ENCODE measurements around the gene ROR2. TPM values are rescaled to one million over a fixed set of nuclear protein-coding genes. Genes with fewer than 3 reads are reported as not detected.

ROR2 gene
- total and polyA plus RNA-seq, 2 donors (not counting 3 experiments of a cell fraction or from before 2014, with no cell fraction given): not detected

GRCh38 chr9:91761362-91761761, 188.7 kb downstream of the ROR2 start:
- BruUV-seq (replicated peaks): no TSS peak
- H4K20me1 ChIP-seq (replicated peaks; ENCODE audit: control insufficient read depth, extremely low read depth, insufficient read depth, low read length): no peaks in the 10 kb centered on the region
- TF ChIP-seq MAX (IDR thresholded peaks at IDR 0.05; ENCODE audit: insufficient read depth, insufficient read length) (no peak), POLR2A (IDR thresholded peaks at IDR 0.05; ENCODE audit: low read depth, low read length) (no peak)
- intact Hi-C loops (cut with micrococcal nuclease) (no loop called here), dilution Hi-C loops (cut with MboI; ENCODE audit: extremely low pct_ligation_motif_present, low sequenced_read_pairs) (no loop called here)
- H3K27ac ChIP-seq (ENCODE audit: insufficient read depth, low read depth, low read length): no peak overlapping the region
- POLR2A ChIA-PET: no interaction called here
- H3K4me2 ChIP-seq (ENCODE audit: insufficient read depth, low read length): no peak overlapping the region
- no peak for FAIRE-seq
- CTCF ChIA-PET: interaction anchor here (1.0 kb wide), 1 partner anchor 847 kb away, joined by 3 read pairs; no protein-coding TSS in a partner anchor
- H3K27me3 ChIP-seq (ENCODE audit: control insufficient read depth in 2 of 2, insufficient read depth in 2 of 2, low read length in 2 of 2): no peaks in the 10 kb centered on the region
- DNase-seq (ENCODE audit: low read depth, low spot score): no peak
- no peak overlapping the region for H3K9ac ChIP-seq (replicated peaks; ENCODE audit: extremely low read depth, insufficient read depth, low read length)
- no peak overlapping the region for H2AFZ ChIP-seq (ENCODE audit: low read depth, low read length)
- no peak overlapping the region for H3K4me3 ChIP-seq (replicated peaks in 1 of 3; ENCODE audit: insufficient read depth in 1 of 3, low read depth in 1 of 3, low read length in 3 of 3)
- H3K36me3 ChIP-seq (ENCODE audit: control insufficient read depth in 2 of 2, extremely low read depth in 1 of 2, insufficient read depth in 2 of 2, low read length in 2 of 2): no peaks in the 10 kb centered on the region
- no peaks in the 10 kb centered on the region for H3K9me3 ChIP-seq (replicated peaks; ENCODE audit: control insufficient read depth, insufficient read depth, low read length)
- H3K4me1 ChIP-seq (ENCODE audit: control insufficient read depth, extremely low read depth, insufficient read depth, low read length): no peaks in the 10 kb centered on the region
- no peaks in the 10 kb centered on the region for H3K9me1 ChIP-seq (replicated peaks; ENCODE audit: control insufficient read depth, extremely low read depth, insufficient read depth, low read length)
- H3K79me2 ChIP-seq (ENCODE audit: control insufficient read depth, insufficient read depth, low read length): no peaks in the 10 kb centered on the region

GRCh38 chr9:91760906-91761305, 189.1 kb downstream of the ROR2 start:
- intact Hi-C loops (cut with micrococcal nuclease): no loop called here
- no peak overlapping the region for H3K9ac ChIP-seq (replicated peaks; ENCODE audit: extremely low read depth, insufficient read depth, low read length)
- no peaks in the 10 kb centered on the region for H3K79me2 ChIP-seq (ENCODE audit: control insufficient read depth, insufficient read depth, low read length)
- H3K27ac ChIP-seq (ENCODE audit: insufficient read depth, low read depth, low read length): no peak overlapping the region
- no peak overlapping the region for H3K4me2 ChIP-seq (ENCODE audit: insufficient read depth, low read length)
- H3K4me1 ChIP-seq (ENCODE audit: control insufficient read depth, extremely low read depth, insufficient read depth, low read length): no peaks in the 10 kb centered on the region
- no peak overlapping the region for H2AFZ ChIP-seq (ENCODE audit: low read depth, low read length)
- BruUV-seq (replicated peaks): no TSS peak
- H3K4me3 ChIP-seq (replicated peaks in 1 of 3; ENCODE audit: insufficient read depth in 1 of 3, low read depth in 1 of 3, low read length in 3 of 3): no peak overlapping the region
- no peaks in the 10 kb centered on the region for H3K27me3 ChIP-seq (ENCODE audit: control insufficient read depth in 2 of 2, insufficient read depth in 2 of 2, low read length in 2 of 2)
- FAIRE-seq (no peak), DNase-seq (ENCODE audit: low read depth, low spot score) (no peak)
- TF ChIP-seq CTCF (IDR thresholded peaks at IDR 0.05; ENCODE audit: extremely low read depth in 1 of 2, insufficient read depth in 1 of 2, low read depth in 1 of 2, low read length in 2 of 2) (no peak), GATA2 (IDR thresholded peaks at IDR 0.05; ENCODE audit: insufficient read depth, insufficient read length, low read depth, low read length) (no peak), MAX (IDR thresholded peaks at IDR 0.05; ENCODE audit: insufficient read depth, insufficient read length) (no peak), FOS (IDR thresholded peaks at IDR 0.05; ENCODE audit: borderline replicate concordance, insufficient read depth, low read length) (no peak), POLR2A (IDR thresholded peaks at IDR 0.05; ENCODE audit: low read depth, low read length) (no peak), POLR2AphosphoS5 (IDR thresholded peaks at IDR 0.05; ENCODE audit: insufficient read depth, low read depth, low read length) (no peak), MYC (IDR thresholded peaks at IDR 0.05; ENCODE audit: low read depth, low read length) (no peak), EZH2 (IDR thresholded peaks at IDR 0.05; ENCODE audit: borderline replicate concordance, low read depth, low read length, severe bottlenecking) (no peak), JUN (IDR thresholded peaks at IDR 0.05; ENCODE audit: borderline replicate concordance, insufficient read depth, insufficient read length, low read depth) (no peak)
- ChIA-PET CTCF (interaction anchor here (1.0 kb wide), 1 partner anchor 846 kb away, joined by 3 read pairs; no protein-coding TSS in a partner anchor), POLR2A (no interaction called here)
- H3K36me3 ChIP-seq (ENCODE audit: control insufficient read depth in 2 of 2, extremely low read depth in 1 of 2, insufficient read depth in 2 of 2, low read length in 2 of 2): no peaks in the 10 kb centered on the region
- dilution Hi-C loops (cut with MboI; ENCODE audit: extremely low pct_ligation_motif_present, low sequenced_read_pairs): no loop called here
- H3K9me3 ChIP-seq (replicated peaks; ENCODE audit: control insufficient read depth, insufficient read depth, low read length): no peaks in the 10 kb centered on the region
- H3K9me1 ChIP-seq (replicated peaks; ENCODE audit: control insufficient read depth, extremely low read depth, insufficient read depth, low read length): no peaks in the 10 kb centered on the region
- no peaks in the 10 kb centered on the region for H4K20me1 ChIP-seq (replicated peaks; ENCODE audit: control insufficient read depth, extremely low read depth, insufficient read depth, low read length)

Measured in endothelial cell of umbilical vein (primary cell).